Loucy (cell line): Measurements from ENCODE around the gene BROX.

Source experiments
- CTCF ChIP-seq: fragments of 200-600 bp; sonication (generic); conservative IDR thresholded peaks from 2 replicates; pipeline ENCODE4 v1.5.1; 2014; ENCODE audit warnings: mild to moderate bottlenecking, antibody characterized with exemption, low read length
- EZH2phosphoT487 ChIP-seq: fragments of 200-600 bp; IDR thresholded peaks from 2 replicates; pipeline ENCODE4 v1.6.1; 2018; ENCODE audit warnings: antibody characterized with exemption, mild to moderate bottlenecking, moderate library complexity, borderline replicate concordance

GRCh38 chr1:222751255-222751654 lies 38.9 kb downstream of the BROX start:
- TF ChIP-seq CTCF (no peak), EZH2phosphoT487 (no peak)
